CD14-positive monocyte (primary cell): Measurements from ENCODE around the gene SNUPN. TPM values are rescaled to one million over a fixed set of nuclear protein-coding genes. Genes with fewer than 3 reads are reported as not detected.

ENCODE experiments used
- DNase-seq, 3 donors: peaks; one replicate each; pipeline ENCODE4 v3.0.0-alpha.2; 2011 to 2022
- H2AFZ ChIP-seq: 2 replicates; pipeline ENCODE4 v1.6.0; 2012; ENCODE audit warnings: mild to moderate bottlenecking, low read depth, low read length, inconsistent platforms; ENCODE audit not compliant: insufficient read depth, poor library complexity, severe bottlenecking
- H3K27ac ChIP-seq, 2 donors: 1 replicate in 1 of 2; 2 replicates in 1 of 2; pipeline ENCODE4 v1.5.1; 2012 to 2013; ENCODE audit warnings: low read length in 2 of 2, control low read depth in 1 of 2, inconsistent platforms in 1 of 2, low read depth in 1 of 2, mild to moderate bottlenecking in 1 of 2
- H3K27me3 ChIP-seq, 2 donors: one replicate each; pipeline versions ENCODE4 v1.6.0 to v1.6.1; 2011 to 2013; ENCODE audit warnings: low read length in 2 of 2; ENCODE audit not compliant: control insufficient read depth in 2 of 2, insufficient read depth in 2 of 2
- H3K36me3 ChIP-seq, 2 donors: replicated peaks in 1 of 2; 1 replicate in 1 of 2; 2 replicates in 1 of 2; pipeline versions ENCODE4 v1.5.1 to v1.6.1; 2012 to 2013; ENCODE audit warnings: low read length in 2 of 2, control low read depth in 1 of 2, inconsistent platforms in 1 of 2, mild to moderate bottlenecking in 1 of 2; ENCODE audit not compliant: insufficient read depth in 2 of 2, control insufficient read depth in 1 of 2
- H3K4me1 ChIP-seq, 2 donors: 1 replicate in 1 of 2; 2 replicates in 1 of 2; pipeline versions ENCODE4 v1.5.1 to v1.6.1; 2012 to 2013; ENCODE audit warnings: low read length in 2 of 2, control low read depth in 1 of 2, inconsistent platforms in 1 of 2, mild to moderate bottlenecking in 1 of 2, moderate library complexity in 1 of 2; ENCODE audit not compliant: insufficient read depth in 2 of 2, control insufficient read depth in 1 of 2
- H3K4me2 ChIP-seq: replicated peaks from 2 replicates; pipeline ENCODE3; 2012; ENCODE audit warnings: low read length, moderate library complexity, mild to moderate bottlenecking; ENCODE audit not compliant: poor library complexity, severe bottlenecking; ENCODE audit errors: extremely low read depth
- H3K4me3 ChIP-seq, 3 experiments: fragments of 200-600 bp in 1 of 3; sonication (generic) in 1 of 3; replicated peaks in 1 of 3; 1 replicate in 2 of 3; 2 replicates in 1 of 3; pipeline ENCODE4 v1.5.1; 2011 to 2013; ENCODE audit warnings: low read length in 3 of 3, mild to moderate bottlenecking in 3 of 3, control low read depth in 2 of 3, low read depth in 2 of 3, inconsistent platforms in 1 of 3, moderate library complexity in 1 of 3
- H3K79me2 ChIP-seq: 2 replicates; pipeline ENCODE4 v1.6.0; 2012; ENCODE audit warnings: mild to moderate bottlenecking, control low read depth, inconsistent platforms, low read length, moderate library complexity; ENCODE audit not compliant: insufficient read depth
- H3K9ac ChIP-seq: 2 replicates; pipeline ENCODE4 v1.6.0; 2017; ENCODE audit warnings: low read length, mild to moderate bottlenecking; ENCODE audit not compliant: insufficient read depth, poor library complexity, severe bottlenecking
- H3K9me3 ChIP-seq, 2 donors: replicated peaks in 1 of 2; 1 replicate in 1 of 2; 2 replicates in 1 of 2; pipeline versions ENCODE4 v1.5.1 to v1.6.1; 2012 to 2013; ENCODE audit warnings: low read length in 2 of 2, control low read depth in 1 of 2; ENCODE audit not compliant: control insufficient read depth in 1 of 2, insufficient read depth in 1 of 2
- H4K20me1 ChIP-seq: 2 replicates; pipeline ENCODE4 v1.6.0; 2012; ENCODE audit warnings: mild to moderate bottlenecking, low read length, control low read depth, moderate library complexity; ENCODE audit not compliant: insufficient read depth
- H3K27ac Mint-ChIP-seq, 7 donors: one replicate each; pipeline ENCODE4 v1.8.0; 2020; ENCODE audit warnings: mild to moderate bottlenecking in 7 of 7, mixed read lengths in 7 of 7, moderate library complexity in 6 of 7, inconsistent platforms in 2 of 7
- H3K27me3 Mint-ChIP-seq, 3 donors: one replicate each; pipeline ENCODE4 v1.8.0; 2021 to 2022; ENCODE audit warnings: low read depth in 3 of 3, mild to moderate bottlenecking in 3 of 3, mixed read lengths in 3 of 3, moderate library complexity in 3 of 3, inconsistent platforms in 1 of 3
- H3K36me3 Mint-ChIP-seq, 2 donors: one replicate each; pipeline ENCODE4 v1.8.0; 2020; ENCODE audit warnings: mixed read lengths in 2 of 2, inconsistent platforms in 1 of 2, mild to moderate bottlenecking in 1 of 2
- H3K4me1 Mint-ChIP-seq: one replicate; pipeline ENCODE4 v1.8.0; 2020; ENCODE audit warnings: mild to moderate bottlenecking, mixed read lengths
- H3K4me3 Mint-ChIP-seq, 2 donors: one replicate each; pipeline ENCODE4 v1.8.0; 2020; ENCODE audit warnings: mild to moderate bottlenecking in 2 of 2, mixed read lengths in 2 of 2, moderate library complexity in 1 of 2
- H3K9me3 Mint-ChIP-seq, 7 donors: one replicate each; pipeline ENCODE4 v1.8.0; 2020 to 2022; ENCODE audit warnings: mixed read lengths in 7 of 7, mild to moderate bottlenecking in 6 of 7, moderate library complexity in 6 of 7, inconsistent platforms in 2 of 7
- CTCF ChIP-seq: fragments of 200-600 bp; IDR thresholded peaks from one replicate; pipeline ENCODE4 v1.8.0; 2022; ENCODE audit warnings: antibody characterized with exemption, mild to moderate bottlenecking
- intact Hi-C, 2 donors: fragments of 100-400 bp; cut with micrococcal nuclease; formaldehyde crosslinking; loops; one replicate each; pipeline versions ENCODE4 v1.15.0 to v1.15.1; 2023
- polyA plus RNA-seq, 3 donors: library from polyadenylated mRNA; depleted of rRNA in 1 of 3; unstranded in 2 of 3; stranded (reverse) in 1 of 3; fragments of 300-500 nt in 2 of 3; fragments of >200 nt in 1 of 3; fragmentation: Illumina TruSeq in 2 of 3; gene quantifications; 1 replicate in 2 of 3; 2 replicates in 1 of 3; pipeline ENCODE4 v1.2.3, GENCODE V29; 2012 to 2021

The SNUPN gene
- polyA plus RNA-seq, 3 donors: 11.7 to 31.8 (median 29.3) TPM

- intact Hi-C loops: no loop called here
- Histone ChIP-seq H3K79me2 (peaks cover 58% of the 10 kb centered on the region), H3K9ac (no peak overlapping the region), H3K9me3 (no peaks in the 10 kb centered on the region), H3K27ac (no peak overlapping the region), H2AFZ (no peak overlapping the region), H3K27me3 (no peaks in the 10 kb centered on the region), H4K20me1 (peaks cover 62% of the 10 kb centered on the region), H3K36me3 (peaks cover 0 to 2% of the 10 kb centered on the region in 2 donors), H3K4me3 (no peak overlapping the region), H3K4me1 (peaks cover 12% of the 10 kb centered on the region in 2 donors), H3K4me2 (no peak overlapping the region)
- Mint-ChIP-seq H3K9me3 (peaks cover 0 to 3% (median 0%) of the 10 kb centered on the region in 7 donors), H3K27ac (peak overlapping the region in 1 of 7 donors; percentile 7), H3K4me3 (no peak overlapping the region), H3K36me3 (peaks cover 4 to 10% of the 10 kb centered on the region in 2 donors), H3K27me3 (peaks cover 0 to 2% (median 0%) of the 10 kb centered on the region in 3 donors), H3K4me1 (peaks cover 25% of the 10 kb centered on the region)
- no peak for DNase-seq
- no peak for TF ChIP-seq CTCF
These were observed 70.8 kb downstream of the SNUPN start for GRCh38 chr15:75554717-75555116.

- Mint-ChIP-seq H3K27me3 (peaks cover 0 to 2% (median 0%) of the 10 kb centered on the region in 3 donors), H3K4me3 (no peak overlapping the region), H3K4me1 (peaks cover 25% of the 10 kb centered on the region), H3K36me3 (peaks cover 3 to 7% of the 10 kb centered on the region in 2 donors), H3K9me3 (peaks cover 0 to 3% (median 0%) of the 10 kb centered on the region in 7 donors), H3K27ac (peak overlapping the region in 1 of 7 donors; percentile 7)
- no peak overlapping the region for H3K4me2 ChIP-seq
- H3K27me3 ChIP-seq: no peaks in the 10 kb centered on the region
- intact Hi-C loops: no loop called here
- H3K27ac ChIP-seq: no peak overlapping the region
- H3K36me3 ChIP-seq: peaks cover 0 to 2% of the 10 kb centered on the region in 2 donors
- H2AFZ ChIP-seq: no peak overlapping the region
- peaks cover 64% of the 10 kb centered on the region for H4K20me1 ChIP-seq
- no peak overlapping the region for H3K4me3 ChIP-seq
- DNase-seq: no peak
- no peak for TF ChIP-seq CTCF
- no peak overlapping the region for H3K9ac ChIP-seq
- H3K4me1 ChIP-seq: peaks cover 12% of the 10 kb centered on the region in 2 donors
- peaks cover 69% of the 10 kb centered on the region for H3K79me2 ChIP-seq
- no peaks in the 10 kb centered on the region for H3K9me3 ChIP-seq
These were observed 71.9 kb downstream of the SNUPN start for GRCh38 chr15:75553659-75554058.
